Epithelial cell of proximal tubule (primary cell): ENCODE measurements around the gene LYST. TPM values are rescaled to one million over a fixed set of nuclear protein-coding genes. Genes with fewer than 3 reads are reported as not detected.
"Not testable (repeated sequence)": the region's sequence is repeated elsewhere in the genome, so short reads cannot be mapped to it uniquely, and the experiment has no call there.

Experiments
- DNase-seq: peaks from one replicate; pipeline ENCODE4 v3.0.0-alpha.2; 2011; ENCODE audit warnings: low read depth
- H3K4me3 ChIP-seq: 2 replicates; pipeline ENCODE4 v1.5.1; 2011; ENCODE audit warnings: low read depth, mild to moderate bottlenecking, low read length
- total RNA-seq: library from RNA; depleted of rRNA; stranded (reverse); fragments of >200 nt; gene quantifications from 2 replicates; pipeline ENCODE4 v1.2.3, GENCODE V29; 2015
- TF ChIP-seq, protein P1 (sequence below): conservative IDR thresholded peaks from 2 replicates; pipeline ENCODE4 v1.5.1; 2012; ENCODE audit warnings: low read depth, mild to moderate bottlenecking, low read length

LYST gene
- 2.5 and 10.3 TPM in 2 replicates for total RNA-seq

DNA sequence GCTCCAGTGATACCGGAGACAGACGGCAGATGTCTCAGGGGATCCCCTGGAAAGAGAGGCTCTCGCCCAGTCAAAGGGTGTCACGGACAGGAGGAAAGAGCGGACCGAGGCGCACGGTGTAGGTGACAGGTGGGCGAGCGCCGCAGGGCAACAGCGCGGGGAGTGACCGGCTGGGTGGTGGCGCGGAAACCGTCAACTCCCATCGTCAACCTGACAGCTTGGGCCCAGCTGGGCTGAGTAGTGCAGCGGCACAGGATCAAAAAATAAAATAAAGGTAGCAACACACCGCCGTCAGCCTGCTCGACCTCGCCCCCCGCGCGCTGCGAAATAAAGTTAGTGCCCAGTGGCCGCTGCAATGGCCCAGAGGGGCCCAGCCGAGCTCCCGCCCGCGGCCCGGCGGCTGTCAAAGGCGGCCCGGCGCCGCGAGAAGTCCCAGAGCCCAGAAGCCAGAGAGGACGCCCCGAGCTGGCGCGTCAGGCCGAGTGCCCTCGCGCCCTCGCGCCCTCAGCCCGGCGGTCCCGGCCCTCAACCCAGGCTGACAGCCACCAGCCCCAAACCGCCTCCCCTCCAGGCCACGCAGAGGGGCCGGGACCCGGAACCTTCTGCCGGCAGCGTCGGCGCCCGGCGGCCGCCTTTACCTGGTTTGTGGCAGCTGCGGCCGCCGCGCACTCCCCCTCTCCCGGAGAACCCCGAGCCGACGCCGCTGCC is at the start of gene LYST:
Gene LYST, minus strand, starts transcription at position 702 of the 708 bp plus-strand sequence. CDS start 36,489 bp downstream, outside the sequence.
- TF ChIP-seq, protein P1, sequence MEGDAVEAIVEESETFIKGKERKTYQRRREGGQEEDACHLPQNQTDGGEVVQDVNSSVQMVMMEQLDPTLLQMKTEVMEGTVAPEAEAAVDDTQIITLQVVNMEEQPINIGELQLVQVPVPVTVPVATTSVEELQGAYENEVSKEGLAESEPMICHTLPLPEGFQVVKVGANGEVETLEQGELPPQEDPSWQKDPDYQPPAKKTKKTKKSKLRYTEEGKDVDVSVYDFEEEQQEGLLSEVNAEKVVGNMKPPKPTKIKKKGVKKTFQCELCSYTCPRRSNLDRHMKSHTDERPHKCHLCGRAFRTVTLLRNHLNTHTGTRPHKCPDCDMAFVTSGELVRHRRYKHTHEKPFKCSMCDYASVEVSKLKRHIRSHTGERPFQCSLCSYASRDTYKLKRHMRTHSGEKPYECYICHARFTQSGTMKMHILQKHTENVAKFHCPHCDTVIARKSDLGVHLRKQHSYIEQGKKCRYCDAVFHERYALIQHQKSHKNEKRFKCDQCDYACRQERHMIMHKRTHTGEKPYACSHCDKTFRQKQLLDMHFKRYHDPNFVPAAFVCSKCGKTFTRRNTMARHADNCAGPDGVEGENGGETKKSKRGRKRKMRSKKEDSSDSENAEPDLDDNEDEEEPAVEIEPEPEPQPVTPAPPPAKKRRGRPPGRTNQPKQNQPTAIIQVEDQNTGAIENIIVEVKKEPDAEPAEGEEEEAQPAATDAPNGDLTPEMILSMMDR = peak; percentile 56
- peak within 1 kb of the TSS; percentile 89 for H3K4me3 ChIP-seq
- DNase-seq = no peak

GRCh38 chr1:235915489-235915888 is 48.8 kb upstream of the LYST start:
- DNase-seq, H3K4me3 ChIP-seq: not testable (repeated sequence)

DNA sequence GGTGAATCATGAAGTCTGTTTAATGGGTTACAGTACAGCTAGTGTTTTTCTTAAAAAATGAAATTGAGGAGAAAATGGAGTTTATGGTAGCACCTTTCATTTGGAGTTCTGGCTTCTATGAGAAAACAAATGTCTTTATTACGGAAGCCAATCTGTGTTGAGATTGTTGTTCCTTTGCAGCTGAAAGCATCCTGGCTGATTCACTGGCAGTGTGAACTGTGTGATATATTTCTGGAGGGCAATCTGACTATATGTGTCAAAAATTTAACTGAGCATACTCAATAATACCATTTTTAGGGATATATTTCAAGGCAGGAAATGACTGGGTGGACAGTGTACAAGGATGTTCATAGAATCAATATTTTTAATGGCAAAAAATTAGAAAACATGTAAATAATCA is 46.6 kb upstream of the LYST start:
- DNase-seq = no peak
- TF ChIP-seq, protein P1 = no peak
- H3K4me3 ChIP-seq = no peak overlapping the region

DNA sequence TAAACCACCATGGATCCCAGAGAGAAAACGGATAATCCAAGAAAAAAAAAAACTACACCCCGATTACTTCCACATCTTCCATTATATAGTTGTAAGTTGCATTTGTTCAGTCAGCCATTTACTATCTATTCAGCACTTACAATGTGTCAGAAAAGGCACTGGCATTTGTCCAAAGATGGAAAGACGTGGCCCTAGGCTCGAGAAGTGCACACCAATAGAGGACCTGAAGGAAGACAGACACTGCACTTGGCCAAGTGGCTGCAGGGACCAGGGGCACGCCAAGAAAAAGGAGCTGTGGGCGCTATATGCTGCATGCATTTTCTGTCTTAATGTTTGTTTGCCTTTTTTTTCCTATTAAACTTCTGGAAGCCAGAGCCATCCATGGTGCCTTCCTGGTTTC is 45.2 kb upstream of the LYST start:
- TF ChIP-seq, protein P1 = no peak
- no peak for DNase-seq
- no peak overlapping the region for H3K4me3 ChIP-seq

DNA sequence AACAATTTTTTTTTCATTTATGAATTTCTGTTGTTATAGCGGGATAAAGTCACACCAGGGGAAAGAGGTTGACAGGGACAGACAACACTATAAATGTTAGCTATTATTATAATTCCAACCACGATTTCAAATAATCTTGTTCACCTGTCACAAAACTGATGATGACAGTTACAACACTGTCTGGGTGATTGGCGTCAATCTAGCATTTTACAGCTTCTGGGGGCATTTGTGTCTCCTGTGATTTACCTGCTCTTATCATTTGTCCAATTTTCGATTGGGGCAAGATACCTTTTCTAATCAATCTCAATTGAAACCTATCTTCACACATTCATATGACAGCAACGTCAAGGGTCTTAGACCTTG is 44.6 kb upstream of the LYST start:
- no peak for DNase-seq
- TF ChIP-seq, protein P1 = no peak
- H3K4me3 ChIP-seq = no peak overlapping the region

DNA sequence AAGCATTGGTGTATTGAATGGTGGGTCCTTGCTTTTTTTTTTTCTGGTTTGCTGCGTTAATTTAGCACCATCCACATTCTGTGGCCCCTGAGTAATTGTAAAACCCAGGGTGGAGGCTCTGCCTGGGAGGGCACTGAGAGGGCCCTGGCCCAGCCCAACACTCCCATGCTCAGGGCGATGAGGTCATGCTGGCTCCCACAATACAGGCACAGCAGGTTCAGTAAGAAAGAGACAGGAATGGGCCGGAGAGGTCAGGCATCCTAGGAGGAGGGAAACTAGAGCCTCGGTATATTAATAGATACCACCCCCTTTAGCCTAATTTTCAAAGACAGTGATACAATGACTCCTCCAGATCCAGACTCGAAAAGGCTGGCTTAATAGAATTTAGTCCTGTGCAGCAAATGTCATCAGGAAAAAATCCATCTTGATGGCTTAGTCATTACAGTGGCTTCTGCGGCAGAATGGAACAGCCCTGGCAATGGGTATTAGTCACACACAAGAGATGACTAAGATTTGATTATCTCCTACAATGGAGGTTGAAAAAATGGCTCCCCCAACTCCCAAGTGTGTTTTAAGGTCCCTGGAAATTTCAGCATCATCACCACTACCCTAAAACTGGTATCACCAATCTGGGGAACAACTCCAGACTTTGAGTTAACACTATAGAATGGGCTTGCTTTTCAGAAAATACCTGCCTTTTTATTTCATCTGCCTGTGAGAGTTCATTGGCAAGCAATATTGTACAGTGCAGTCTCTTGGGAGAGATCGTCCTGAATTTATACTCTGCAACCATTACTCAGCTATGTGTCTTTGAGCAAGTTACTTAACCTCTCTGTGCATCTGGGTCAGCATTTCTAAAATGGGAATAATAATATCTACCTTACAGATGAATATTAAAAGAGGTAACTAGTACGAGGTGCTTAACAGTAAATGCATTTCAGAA is 43.9 kb upstream of the LYST start:
- TF ChIP-seq, protein P1 = no peak
- peak; percentile 96 for DNase-seq
- peak overlapping the region; percentile 13 for H3K4me3 ChIP-seq

DNA sequence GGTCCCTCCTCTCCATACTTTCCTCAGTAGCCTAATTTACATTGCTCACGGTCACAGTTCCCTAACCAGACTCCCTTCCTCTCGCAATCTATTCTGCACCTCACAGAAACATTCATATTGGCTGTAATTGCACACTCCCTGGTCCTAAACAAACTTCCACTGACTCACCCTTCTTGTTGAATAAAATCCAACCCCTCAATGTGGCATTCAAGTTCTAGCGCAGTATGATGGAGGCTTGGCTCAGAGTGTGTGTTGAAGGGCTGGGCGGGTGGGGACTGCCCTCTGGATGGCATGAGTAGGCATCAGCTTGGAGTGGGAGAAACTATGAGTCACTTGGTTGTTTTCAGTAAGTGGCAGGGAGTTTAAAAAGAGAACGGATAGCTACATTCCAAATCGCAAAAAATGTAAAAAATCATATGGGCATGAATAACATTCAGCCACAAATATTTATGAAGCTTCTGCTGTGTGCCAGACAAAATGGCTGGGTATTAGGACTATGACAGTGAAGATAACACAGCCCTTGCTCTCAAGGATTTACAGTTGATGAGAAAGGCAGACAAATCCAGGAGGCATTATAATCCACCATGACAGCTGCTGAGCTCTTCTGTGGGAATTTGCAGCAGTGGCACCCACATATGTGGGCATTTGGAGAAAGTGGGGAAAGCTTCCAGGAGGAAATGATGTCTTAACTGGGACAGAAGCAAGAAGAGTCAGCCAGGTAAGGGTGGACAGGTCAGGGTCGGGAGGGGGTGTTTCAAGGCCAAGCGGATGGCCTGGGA is 42.2 kb upstream of the LYST start:
- H3K4me3 ChIP-seq = no peak overlapping the region
- TF ChIP-seq, protein P1 = no peak
- DNase-seq = peak; percentile 91
